Measurements from ENCODE around the gene CMTM3.

DNA sequence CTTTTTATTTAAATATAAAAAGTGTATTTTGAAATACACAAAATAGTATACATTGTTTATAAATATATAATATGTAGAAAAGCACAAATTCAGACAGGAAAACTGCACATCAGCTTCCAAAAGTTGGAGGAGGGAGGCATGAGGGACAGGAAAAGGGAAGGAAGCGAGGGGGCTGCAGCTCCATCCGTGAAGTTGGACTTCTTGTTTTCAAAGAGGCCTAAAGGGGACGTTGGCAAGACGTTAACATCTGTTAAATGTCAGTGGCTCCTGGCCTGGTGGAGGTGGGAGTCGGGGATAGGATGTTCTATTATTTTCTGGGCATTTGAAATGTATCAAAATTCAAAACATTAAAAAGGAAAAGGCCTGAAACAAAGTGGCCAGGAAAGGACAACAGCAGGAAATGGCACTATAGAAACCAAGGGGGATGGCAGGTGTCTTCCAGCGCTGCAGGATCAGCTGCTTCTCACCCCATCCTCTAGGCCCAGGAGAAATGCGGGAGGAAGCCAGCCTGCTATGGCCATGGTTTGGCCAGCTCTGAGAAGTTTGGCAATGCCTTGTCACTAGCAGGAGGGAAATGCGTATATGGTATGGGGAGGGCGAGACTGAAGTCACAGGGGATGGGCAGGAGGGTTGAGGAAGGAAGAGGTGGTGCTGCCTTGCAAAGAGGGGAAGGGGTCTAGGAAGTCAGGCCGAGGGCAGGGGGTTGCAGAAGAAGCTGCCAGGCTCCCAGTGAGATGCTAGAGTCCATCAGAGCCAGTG is 18.8 kb upstream of the CMTM3 start:
- TF ChIP-seq, protein P1, sequence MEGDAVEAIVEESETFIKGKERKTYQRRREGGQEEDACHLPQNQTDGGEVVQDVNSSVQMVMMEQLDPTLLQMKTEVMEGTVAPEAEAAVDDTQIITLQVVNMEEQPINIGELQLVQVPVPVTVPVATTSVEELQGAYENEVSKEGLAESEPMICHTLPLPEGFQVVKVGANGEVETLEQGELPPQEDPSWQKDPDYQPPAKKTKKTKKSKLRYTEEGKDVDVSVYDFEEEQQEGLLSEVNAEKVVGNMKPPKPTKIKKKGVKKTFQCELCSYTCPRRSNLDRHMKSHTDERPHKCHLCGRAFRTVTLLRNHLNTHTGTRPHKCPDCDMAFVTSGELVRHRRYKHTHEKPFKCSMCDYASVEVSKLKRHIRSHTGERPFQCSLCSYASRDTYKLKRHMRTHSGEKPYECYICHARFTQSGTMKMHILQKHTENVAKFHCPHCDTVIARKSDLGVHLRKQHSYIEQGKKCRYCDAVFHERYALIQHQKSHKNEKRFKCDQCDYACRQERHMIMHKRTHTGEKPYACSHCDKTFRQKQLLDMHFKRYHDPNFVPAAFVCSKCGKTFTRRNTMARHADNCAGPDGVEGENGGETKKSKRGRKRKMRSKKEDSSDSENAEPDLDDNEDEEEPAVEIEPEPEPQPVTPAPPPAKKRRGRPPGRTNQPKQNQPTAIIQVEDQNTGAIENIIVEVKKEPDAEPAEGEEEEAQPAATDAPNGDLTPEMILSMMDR (IDR thresholded peaks at IDR 0.05; ENCODE audit: low read length): no peak
- TF ChIP-seq EZH2 (IDR thresholded peaks at IDR 0.05; ENCODE audit: borderline replicate concordance, low read length): no peak

Data from OCI-LY1 (cell line).